ENCODE measurements around the gene PARD3.

- TF ChIP-seq CTCF (IDR thresholded peaks at IDR 0.05) (no peak), POLR2A (IDR thresholded peaks at IDR 0.05) (no peak)
These were observed 165.7 kb downstream of the PARD3 start for GRCh38 chr10:34649385-34649784.
